Measurements from ENCODE around the gene BATF.
A peak's percentile ranks its signal among the peaks of the same experiment; 100 is the strongest.

Gene BATF

DNA sequence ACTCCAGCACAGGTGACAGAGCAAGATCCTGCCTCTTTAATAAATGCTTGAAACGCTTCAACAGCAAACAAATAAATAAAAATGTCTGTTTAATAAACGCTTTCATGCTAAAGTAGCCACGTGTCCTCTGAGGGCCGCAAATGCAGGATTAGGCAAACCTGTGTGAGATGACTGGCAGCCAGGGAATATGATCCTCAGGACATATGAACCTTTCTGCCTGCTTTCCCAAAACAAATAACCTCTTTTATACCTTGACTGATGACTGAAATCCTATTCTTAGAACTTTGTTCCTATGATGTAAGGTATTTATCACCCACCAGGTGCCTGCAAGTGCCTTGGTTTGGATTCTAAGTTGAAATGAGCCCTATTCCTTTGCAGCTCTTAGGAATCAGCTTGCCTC lies 41.7 kb downstream of the BATF start:
- DNase-seq, result peak; percentile 41

DNA sequence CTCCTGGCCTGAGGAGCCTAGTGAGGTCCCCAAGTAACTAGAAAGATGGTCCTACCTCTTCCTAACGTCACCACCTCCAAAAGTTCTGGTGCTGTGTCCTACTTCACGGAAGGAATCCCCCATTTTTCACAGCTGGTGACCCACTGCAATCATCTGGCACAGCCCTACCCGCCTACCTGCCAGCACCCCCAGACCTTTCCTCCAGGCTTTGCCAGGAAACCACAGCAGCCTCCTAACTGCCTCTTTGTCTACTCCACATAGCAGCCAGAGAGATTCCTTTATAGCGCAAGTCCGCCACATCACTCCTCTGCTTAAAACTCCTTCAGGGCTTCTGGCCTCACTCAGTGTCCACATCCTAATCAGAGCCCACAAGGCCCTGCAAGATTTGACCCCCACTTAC lies 42.8 kb downstream of the BATF start:
- DNase-seq, result no peak

GRCh38 chr14:75566321-75566720 lies 44.1 kb downstream of the BATF start:
- no peak for DNase-seq

DNA sequence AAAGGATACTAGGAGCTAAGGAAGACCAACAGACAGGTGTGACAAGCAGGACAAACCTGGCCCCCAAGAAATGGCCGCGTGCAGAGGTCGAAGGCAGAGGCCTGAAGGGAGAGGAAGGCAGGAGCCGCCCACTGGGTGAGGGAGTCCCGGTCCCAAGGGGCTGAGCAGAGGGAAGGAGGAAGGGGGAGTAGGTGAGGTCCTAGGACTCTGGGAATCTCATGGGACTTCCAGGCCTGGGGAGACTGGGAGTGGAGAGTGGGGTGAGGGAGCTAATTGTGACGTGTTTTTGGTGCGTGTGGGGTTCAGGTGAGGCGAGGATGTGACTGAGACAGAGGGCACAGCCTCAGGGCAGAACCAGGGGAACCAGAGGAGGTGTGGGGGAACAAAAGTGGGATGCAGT lies 44.5 kb downstream of the BATF start:
- no peak for DNase-seq

DNA sequence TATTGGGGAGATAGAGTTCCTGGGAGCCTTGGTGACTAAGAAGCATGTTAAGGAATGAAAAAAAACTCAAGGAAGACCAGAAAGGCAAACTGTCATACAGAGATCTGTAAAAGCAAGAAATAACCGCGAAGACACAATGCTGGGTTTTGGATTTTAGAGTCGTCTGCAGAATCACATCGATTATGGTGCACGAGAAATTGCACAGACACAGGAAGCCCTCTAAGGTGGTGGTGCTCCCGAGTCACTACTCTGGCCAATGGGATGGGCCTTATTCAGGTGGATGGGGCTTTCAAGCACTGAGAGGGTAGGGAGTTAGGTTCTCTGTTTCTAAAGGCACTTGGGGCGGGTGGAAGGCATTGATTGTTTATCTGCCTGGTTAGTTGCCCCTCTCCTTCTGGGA lies 45.9 kb downstream of the BATF start:
- no peak for DNase-seq

DNA sequence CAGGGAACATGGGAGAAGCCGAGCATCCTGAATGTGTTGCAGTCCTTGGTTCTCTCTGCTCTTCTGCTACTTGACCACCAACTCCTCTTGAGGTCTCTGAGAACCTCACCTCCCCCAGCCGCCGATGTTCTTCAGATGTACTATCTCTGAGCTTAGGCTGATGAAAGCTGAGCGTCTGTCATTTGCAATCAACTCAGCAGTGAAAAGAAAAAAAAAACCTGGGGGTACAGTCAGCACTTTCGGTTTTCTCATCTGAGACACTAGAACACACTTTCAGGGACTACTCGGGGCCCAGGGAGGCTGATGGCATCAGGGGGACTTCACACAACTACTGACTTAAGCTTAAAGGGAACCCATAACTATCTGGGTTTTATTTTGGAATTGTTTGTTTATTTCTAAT lies 46.5 kb downstream of the BATF start:
- no peak for DNase-seq

DNA sequence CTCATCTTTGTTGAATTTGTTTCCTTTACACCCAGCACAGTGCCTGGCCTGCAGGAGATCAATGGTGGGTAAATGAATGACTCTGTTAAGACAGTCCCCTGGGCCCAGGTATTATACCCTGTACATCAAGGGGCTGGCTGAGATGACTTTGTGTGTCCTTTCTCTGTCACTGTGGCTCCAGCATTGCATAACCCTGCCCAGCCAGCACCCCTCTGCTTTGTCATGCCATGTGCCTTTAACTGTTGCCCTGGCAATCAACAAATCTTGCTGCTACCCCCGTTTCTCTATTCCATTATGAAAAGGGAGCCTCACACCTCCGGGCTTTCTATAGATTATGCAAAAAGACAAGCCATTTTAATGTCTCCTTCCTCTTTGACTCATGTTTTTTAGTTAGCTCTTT lies 48.5 kb downstream of the BATF start:
- DNase-seq, result no peak

DNA sequence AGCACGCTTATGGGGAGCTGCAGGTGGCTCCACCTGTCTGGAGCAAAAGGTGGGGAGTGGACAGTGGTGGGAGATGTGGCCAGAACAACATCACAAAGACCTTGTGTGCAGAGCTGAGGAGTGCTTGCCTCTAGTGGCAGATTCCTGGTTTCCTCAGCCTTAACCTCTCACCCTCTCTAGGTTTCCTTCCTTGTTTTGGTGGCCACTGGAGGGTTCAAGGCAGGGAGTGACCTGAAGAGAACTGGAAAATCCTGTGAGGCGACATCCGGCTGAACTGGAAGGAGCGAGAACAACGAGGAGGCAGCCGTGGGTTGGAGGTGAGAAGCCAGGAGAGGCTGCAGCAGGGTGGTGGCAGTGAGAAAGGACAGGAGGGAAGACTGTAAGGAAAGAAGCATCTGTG lies 49.8 kb downstream of the BATF start:
- no peak for DNase-seq

DNA sequence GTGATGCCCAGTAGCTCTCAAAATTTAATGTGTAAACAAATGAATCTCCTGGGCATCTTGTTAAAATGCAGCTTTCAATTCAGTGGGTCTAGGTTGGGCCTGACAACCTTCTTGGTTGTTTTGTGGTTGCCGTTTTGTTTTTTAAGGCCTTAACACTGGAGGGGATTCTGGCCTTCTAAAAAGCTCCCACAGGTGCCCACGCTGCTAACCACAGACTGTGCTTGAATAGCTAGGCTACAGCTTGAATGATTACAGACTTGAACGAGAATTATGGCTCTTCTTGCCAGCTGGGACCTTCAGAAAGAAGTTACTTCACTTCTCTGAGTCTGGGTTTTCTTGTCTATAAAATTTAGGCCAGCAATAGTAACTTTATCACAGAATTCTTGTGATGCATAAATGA lies 54.8 kb downstream of the BATF start:
- no peak for DNase-seq

GRCh38 chr14:75577729-75578101 lies 55.4 kb downstream of the BATF start:
- peak; percentile 17 for DNase-seq

GRCh38 chr14:75578102-75578785 lies 56.0 kb downstream of the BATF start, which contains the start of gene FLVCR2:
Gene FLVCR2, plus strand, starts transcription at chr14:75578620. Its CDS starts 353 bp downstream, at chr14:75578973.
- DNase-seq, result no peak

- DNase-seq, result no peak
Measured at GRCh38 chr14:75578786-75579337, 56.6 kb downstream of the BATF start.

GRCh38 chr14:75579338-75579864 lies 57.1 kb downstream of the BATF start:
- DNase-seq, result no peak

DNA sequence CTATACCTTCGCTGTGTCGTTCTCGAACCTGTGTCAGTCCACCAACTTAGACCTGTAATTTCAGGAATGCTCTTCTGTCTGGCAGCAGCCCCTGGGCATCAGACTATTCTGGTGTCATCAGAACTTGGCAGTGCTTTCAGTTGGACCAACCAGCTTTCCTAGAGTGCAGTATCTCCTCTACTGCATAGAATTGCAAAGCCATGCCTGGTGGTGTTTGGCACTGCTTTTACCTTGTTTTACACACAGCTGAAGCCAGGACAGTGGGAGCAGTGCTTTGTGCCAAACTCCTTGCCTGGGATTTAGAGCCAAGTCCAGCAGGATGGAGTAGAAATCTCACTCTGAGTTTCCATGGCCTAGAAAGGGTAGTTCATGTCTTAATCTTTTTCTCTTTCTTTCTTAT lies 57.6 kb downstream of the BATF start:
- no peak for DNase-seq

- DNase-seq, result no peak
Measured at GRCh38 chr14:75587388-75587787, 65.1 kb downstream of the BATF start.

GRCh38 chr14:75589931-75590330 lies 67.7 kb downstream of the BATF start:
- no peak for DNase-seq

DNA sequence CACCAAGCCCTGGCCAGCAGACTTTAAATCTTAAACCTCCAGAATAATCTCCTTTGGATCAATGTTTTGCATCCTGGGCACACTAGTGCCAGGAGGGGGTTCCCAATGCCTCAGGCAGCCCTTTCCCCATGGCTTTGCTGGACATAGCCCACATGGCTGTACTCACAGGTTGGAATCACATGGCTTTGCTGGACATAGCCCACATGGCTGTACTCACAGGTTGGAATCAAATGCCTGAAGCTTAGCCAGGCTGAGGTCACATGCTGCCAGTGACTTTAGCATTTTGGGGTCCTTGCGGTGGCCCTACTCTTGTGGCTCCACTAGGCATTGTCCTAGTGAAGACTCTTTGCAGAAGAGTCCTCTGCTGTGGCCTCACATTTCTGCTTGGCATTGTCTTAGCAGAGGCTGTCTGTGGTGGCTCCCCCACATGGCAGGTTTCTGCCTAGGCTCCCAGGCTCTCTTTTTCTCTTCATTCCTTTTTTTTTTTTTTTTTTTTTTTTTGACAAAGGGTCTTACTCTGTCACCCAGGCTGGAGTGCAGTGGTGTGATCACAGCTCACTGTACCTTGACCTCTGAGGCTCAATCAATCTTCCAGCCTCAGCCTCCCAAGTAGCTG lies 69.2 kb downstream of the BATF start:
- no peak for DNase-seq

DNA sequence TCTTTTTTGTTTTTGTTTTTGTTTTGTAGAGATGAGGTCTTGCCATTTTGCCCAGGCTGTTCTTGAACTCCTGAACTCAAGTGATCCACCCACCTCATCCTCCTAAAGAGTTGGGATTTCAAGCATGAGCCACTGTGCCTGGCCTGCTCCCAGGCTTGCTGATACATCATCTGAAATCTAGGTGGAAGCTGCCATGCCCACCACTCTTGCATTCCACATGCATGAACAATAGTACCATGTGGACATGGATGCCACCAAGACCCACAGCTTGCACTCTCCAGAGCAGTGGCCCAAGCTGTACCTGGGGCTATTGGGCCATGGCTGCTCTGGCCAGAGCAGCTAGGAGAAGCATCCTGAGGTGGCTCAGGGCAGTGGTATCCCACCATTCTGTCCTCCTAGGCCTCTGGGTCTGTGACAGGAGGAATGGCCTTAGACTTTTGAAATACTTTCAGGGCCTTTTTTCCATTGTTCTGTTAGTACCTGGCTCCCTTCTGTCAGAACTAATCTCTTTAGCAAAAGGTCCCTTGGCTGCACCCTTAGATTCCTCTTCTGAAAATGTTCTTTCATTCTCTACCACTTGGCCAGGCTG lies 69.8 kb downstream of the BATF start:
- DNase-seq, result no peak

GRCh38 chr14:75595226-75595625 lies 73.0 kb downstream of the BATF start:
- DNase-seq, result no peak
